ENCODE measurements around the gene TREH. TPM values are rescaled to one million over a fixed set of nuclear protein-coding genes. Genes with fewer than 3 reads are reported as not detected.

The TREH gene
- total RNA-seq, 1 donor from 2014 or later: not detected

DNA sequence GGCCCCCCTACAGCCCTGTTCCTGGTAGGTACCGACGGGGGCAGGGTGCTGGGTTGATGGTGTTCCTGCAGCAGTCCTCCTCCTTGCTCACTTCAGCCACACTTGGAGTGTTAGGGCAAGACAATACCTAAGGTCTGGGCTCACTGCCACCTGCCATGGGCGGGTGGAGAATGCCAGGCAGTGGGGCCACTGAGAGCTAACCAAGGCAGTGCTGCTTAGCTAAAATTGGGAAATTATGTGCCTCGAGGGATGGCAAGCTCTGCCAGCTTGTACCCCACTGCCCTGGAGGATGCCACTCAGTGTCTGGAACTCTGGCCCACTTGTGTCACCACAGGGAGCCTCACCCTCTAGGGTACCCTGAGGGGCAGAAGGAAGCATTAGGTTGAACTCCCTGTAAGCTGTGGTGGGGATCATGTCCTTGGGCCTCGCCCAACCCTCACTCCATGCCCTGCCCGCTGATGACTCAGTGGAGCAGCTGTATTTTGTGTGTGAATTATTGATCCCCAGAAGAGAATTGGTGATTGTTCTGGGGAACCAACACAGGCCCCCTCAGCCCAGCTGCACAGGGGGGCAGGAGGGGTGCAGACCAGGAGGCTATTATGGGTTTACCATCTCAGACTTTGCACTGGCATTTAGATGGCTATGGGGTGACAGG lies 54.3 kb downstream of the TREH start:
- Mint-ChIP-seq H3K9me3 (no peaks in the 10 kb centered on the region), H3K4me3 (ENCODE audit: low read depth) (no peak overlapping the region), H3K4me1 (ENCODE audit: low read depth) (peaks cover 3% of the 10 kb centered on the region), H3K27me3 (ENCODE audit: low read depth) (peaks cover 9% of the 10 kb centered on the region), H3K36me3 (ENCODE audit: low read depth) (no peaks in the 10 kb centered on the region), H3K27ac (no peak overlapping the region)
- DNase-seq (ENCODE audit: low spot score): no peak
- intact Hi-C loops (cut with micrococcal nuclease): no loop called here

DNA sequence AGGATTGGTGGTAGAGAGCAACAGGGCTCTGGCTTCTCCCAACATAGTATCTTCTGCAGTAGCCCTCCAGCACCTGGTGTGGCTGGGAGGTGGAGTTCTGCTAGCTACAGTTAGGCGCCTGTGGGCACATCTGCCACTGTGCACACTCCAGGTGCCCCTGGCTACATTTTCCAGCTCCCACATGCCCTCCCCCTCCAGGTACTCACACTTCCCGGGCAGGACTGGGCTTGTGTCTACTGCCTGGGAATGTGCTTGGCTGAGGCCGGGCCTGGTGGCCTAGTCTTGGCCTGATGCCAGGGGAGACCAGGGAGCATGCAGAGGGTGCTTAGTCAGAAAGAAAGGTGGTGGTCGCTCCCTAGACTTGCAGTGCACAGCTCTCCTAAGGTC lies 56.2 kb downstream of the TREH start:
- Mint-ChIP-seq H3K27ac (no peak overlapping the region), H3K4me1 (ENCODE audit: low read depth) (peaks cover 8% of the 10 kb centered on the region), H3K4me3 (ENCODE audit: low read depth) (no peak overlapping the region), H3K36me3 (ENCODE audit: low read depth) (no peaks in the 10 kb centered on the region), H3K27me3 (ENCODE audit: low read depth) (peaks cover 12% of the 10 kb centered on the region), H3K9me3 (no peaks in the 10 kb centered on the region)
- no peak for DNase-seq (ENCODE audit: low spot score)
- intact Hi-C loops (cut with micrococcal nuclease): no loop called here

DNA sequence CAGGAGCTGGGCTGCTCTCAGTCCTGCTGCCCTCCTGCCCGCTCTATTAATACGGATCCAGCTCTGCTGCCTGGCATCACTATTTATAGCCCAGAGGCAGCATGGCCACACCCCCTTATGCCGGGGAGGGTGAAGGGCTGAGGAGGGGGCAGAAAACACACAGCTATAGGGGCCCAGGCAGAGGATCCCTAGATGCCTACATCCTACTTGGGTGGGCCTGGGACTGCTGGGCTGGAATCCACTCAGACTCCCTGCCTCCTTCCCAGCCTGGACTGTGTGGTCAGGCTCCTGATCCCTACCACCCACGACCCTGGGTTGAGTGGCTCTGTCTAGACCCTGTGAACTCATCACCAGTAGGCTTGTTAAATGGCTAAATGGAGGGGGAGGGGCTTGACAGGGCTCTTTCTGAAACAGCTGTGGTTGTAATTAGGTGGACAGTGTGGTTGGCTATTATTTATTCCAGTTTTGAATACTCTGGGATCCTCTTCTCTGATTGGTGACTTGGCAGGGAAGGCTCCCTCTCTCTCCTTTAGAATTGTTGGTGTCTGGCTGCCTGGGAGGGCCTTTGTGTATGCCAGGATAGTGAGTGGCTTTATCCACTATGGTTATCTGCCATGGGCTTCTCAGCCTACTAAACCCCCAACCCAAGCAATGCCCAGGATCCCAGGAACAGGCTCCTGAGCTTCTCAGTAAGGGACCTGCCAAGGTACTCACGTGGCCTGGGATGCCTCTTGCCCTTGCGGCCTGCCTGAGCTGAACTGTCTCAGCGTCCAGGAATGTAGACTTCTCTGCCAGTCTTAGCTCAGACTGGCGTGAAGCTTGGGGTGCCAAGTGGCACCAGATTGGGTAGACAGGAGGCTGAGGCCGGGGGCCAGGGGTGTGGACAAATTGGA lies 56.8 kb downstream of the TREH start:
- no peak for DNase-seq (ENCODE audit: low spot score)
- intact Hi-C loops (cut with micrococcal nuclease): no loop called here
- Mint-ChIP-seq H3K27ac (no peak overlapping the region), H3K36me3 (ENCODE audit: low read depth) (no peaks in the 10 kb centered on the region), H3K4me3 (ENCODE audit: low read depth) (no peak overlapping the region), H3K27me3 (ENCODE audit: low read depth) (peaks cover 12% of the 10 kb centered on the region), H3K9me3 (no peaks in the 10 kb centered on the region), H3K4me1 (ENCODE audit: low read depth) (peaks cover 8% of the 10 kb centered on the region)

- intact Hi-C loops (cut with micrococcal nuclease): no loop called here
- DNase-seq (ENCODE audit: low spot score): no peak
- Mint-ChIP-seq H3K4me3 (ENCODE audit: low read depth) (no peak overlapping the region), H3K4me1 (ENCODE audit: low read depth) (peaks cover 8% of the 10 kb centered on the region), H3K27ac (no peak overlapping the region), H3K9me3 (no peaks in the 10 kb centered on the region), H3K27me3 (ENCODE audit: low read depth) (peaks cover 12% of the 10 kb centered on the region), H3K36me3 (ENCODE audit: low read depth) (no peaks in the 10 kb centered on the region)
Measured at GRCh38 chr11:118621784-118622375, 57.6 kb downstream of the TREH start.

- H3K4me1 Mint-ChIP-seq (ENCODE audit: low read depth): peaks cover 8% of the 10 kb centered on the region
- no peak for DNase-seq (ENCODE audit: low spot score)
Measured at GRCh38 chr11:118621071-118621783, 58.2 kb downstream of the TREH start.

GRCh38 chr11:118620529-118621070 lies 58.9 kb downstream of the TREH start:
- Mint-ChIP-seq H3K36me3 (ENCODE audit: low read depth) (no peaks in the 10 kb centered on the region), H3K9me3 (no peaks in the 10 kb centered on the region), H3K27me3 (ENCODE audit: low read depth) (peaks cover 12% of the 10 kb centered on the region), H3K4me1 (ENCODE audit: low read depth) (peaks cover 8% of the 10 kb centered on the region), H3K27ac (no peak overlapping the region), H3K4me3 (ENCODE audit: low read depth) (peak overlapping the region; percentile 63)
- DNase-seq (ENCODE audit: low spot score): no peak
- intact Hi-C loops (cut with micrococcal nuclease): no loop called here

More at GRCh38 chr11:118621071-118621783, 58.2 kb downstream of the TREH start:
- intact Hi-C loops (cut with micrococcal nuclease): no loop called here
- Mint-ChIP-seq H3K9me3 (no peaks in the 10 kb centered on the region), H3K27me3 (ENCODE audit: low read depth) (peaks cover 12% of the 10 kb centered on the region), H3K36me3 (ENCODE audit: low read depth) (no peaks in the 10 kb centered on the region), H3K27ac (no peak overlapping the region), H3K4me3 (ENCODE audit: low read depth) (peak overlapping the region; percentile 63)

- Mint-ChIP-seq H3K4me3 (ENCODE audit: low read depth) (no peak overlapping the region), H3K36me3 (ENCODE audit: low read depth) (no peaks in the 10 kb centered on the region), H3K27ac (no peak overlapping the region), H3K4me1 (ENCODE audit: low read depth) (peaks cover 8% of the 10 kb centered on the region), H3K27me3 (ENCODE audit: low read depth) (peaks cover 12% of the 10 kb centered on the region), H3K9me3 (no peaks in the 10 kb centered on the region)
- no peak for DNase-seq (ENCODE audit: low spot score)
- intact Hi-C loops (cut with micrococcal nuclease): no loop called here
Measured at GRCh38 chr11:118619444-118620197, 59.8 kb downstream of the TREH start.

DNA sequence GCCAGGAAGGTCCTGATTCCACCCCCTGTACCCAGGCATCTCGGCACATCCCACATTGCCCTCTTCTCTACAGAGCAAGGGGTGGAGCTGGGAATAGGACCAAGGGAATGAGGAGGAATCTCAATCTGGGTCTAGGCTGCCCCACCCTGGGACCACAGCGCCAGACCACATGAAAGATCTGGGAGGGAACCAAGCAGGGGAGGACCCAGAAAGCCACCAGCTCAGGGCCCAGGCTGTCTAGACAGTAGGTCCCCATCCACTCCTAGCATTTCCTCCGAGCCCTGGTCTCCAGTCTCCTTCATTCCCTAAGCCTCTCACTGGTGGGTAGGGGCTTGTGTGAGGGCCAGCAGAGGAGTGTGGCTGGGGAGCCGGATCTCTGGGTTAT lies 60.5 kb downstream of the TREH start:
- no peaks in the 10 kb centered on the region for H3K36me3 Mint-ChIP-seq (ENCODE audit: low read depth)
- no peak for DNase-seq (ENCODE audit: low spot score)
- H3K9me3 Mint-ChIP-seq: no peaks in the 10 kb centered on the region
- peaks cover 12% of the 10 kb centered on the region for H3K27me3 Mint-ChIP-seq (ENCODE audit: low read depth)
- no peak overlapping the region for H3K27ac Mint-ChIP-seq
- H3K4me3 Mint-ChIP-seq (ENCODE audit: low read depth): no peak overlapping the region
- intact Hi-C loops (cut with micrococcal nuclease): no loop called here
- H3K4me1 Mint-ChIP-seq (ENCODE audit: low read depth): peaks cover 8% of the 10 kb centered on the region

DNA sequence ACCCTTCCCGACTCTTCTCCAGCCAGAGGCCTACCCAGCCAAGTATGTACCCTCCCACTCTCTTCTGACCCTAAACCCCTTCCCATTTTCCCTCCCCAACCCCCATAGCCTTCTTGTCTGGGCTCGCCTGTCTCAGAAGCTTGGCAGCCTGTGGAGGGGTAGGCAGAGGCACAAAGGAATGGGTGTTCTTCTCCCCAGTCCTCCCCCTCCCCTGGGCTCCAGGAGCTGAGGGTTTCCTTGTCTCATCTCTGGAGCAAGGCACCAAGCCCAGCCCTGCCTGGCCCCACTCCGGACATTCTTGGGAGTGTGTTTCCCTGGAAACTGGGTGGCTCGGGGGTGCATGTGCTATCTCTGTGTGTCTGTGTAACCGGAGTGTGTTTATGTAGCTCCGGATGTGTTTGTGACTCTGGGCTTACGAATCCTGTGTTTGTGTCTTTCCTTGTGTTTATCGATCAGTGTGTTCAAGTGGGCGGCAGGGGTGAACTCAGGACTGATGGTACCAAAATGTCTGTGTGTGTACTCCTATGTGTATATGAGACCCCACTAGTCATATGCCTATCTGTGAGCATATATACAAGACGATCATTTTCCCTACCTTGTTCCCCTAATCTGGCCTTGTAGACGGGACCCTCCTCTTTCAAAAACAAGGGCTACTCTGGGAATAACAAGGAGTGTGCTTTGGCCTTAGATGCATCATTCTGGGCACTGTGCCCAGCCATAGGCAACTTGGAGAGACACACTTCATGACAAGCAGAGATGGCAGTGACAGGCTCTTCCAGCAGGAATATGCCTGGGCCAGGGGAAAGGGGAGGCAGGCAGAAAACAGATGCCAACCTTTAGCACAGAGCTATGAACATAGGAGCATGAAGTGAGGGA lies 61.1 kb downstream of the TREH start:
- H3K27me3 Mint-ChIP-seq (ENCODE audit: low read depth): peaks cover 12% of the 10 kb centered on the region
- H3K4me3 Mint-ChIP-seq (ENCODE audit: low read depth): no peak overlapping the region
- no peak for DNase-seq (ENCODE audit: low spot score)
- peaks cover 8% of the 10 kb centered on the region for H3K4me1 Mint-ChIP-seq (ENCODE audit: low read depth)
- no peaks in the 10 kb centered on the region for H3K36me3 Mint-ChIP-seq (ENCODE audit: low read depth)
- intact Hi-C loops (cut with micrococcal nuclease): no loop called here
- no peaks in the 10 kb centered on the region for H3K9me3 Mint-ChIP-seq
- H3K27ac Mint-ChIP-seq: no peak overlapping the region

DNA sequence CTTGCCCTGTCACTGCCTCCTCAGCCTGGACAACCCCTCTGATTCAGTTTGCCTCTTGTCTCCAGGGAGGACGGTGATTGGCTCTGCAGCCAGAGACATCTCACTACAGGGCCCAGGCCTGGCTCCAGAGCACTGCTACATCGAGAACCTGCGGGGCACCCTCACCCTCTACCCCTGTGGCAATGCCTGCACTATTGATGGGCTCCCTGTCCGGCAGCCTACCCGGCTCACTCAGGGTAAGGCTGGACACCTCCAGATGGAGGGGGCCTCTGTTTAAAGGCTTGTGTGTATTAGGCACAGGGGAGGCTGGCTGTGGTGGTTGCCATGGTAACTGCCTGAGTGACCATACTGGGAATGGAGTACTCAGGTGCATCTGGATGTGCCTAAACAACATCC lies 63.5 kb downstream of the TREH start:
- Mint-ChIP-seq H3K9me3 (no peaks in the 10 kb centered on the region), H3K27ac (no peak overlapping the region), H3K27me3 (ENCODE audit: low read depth) (peaks cover 15% of the 10 kb centered on the region), H3K36me3 (ENCODE audit: low read depth) (no peaks in the 10 kb centered on the region), H3K4me3 (ENCODE audit: low read depth) (no peak overlapping the region), H3K4me1 (ENCODE audit: low read depth) (peaks cover 10% of the 10 kb centered on the region)
- no peak for DNase-seq (ENCODE audit: low spot score)
- intact Hi-C loops (cut with micrococcal nuclease): no loop called here

- H3K27me3 Mint-ChIP-seq (ENCODE audit: low read depth): peaks cover 12% of the 10 kb centered on the region
- H3K4me1 Mint-ChIP-seq (ENCODE audit: low read depth): peaks cover 8% of the 10 kb centered on the region
- H3K4me3 Mint-ChIP-seq (ENCODE audit: low read depth): no peak overlapping the region
- no peaks in the 10 kb centered on the region for H3K9me3 Mint-ChIP-seq
- intact Hi-C loops (cut with micrococcal nuclease): no loop called here
- DNase-seq (ENCODE audit: low spot score): no peak
- no peak overlapping the region for H3K27ac Mint-ChIP-seq
- H3K36me3 Mint-ChIP-seq (ENCODE audit: low read depth): no peaks in the 10 kb centered on the region
Measured at GRCh38 chr11:118615282-118615975, 64.0 kb downstream of the TREH start.

All from activated T-helper 2 cell treated with anti-CD3 and anti-CD28 coated beads, Interferon-gamma antibody, Interleukin-2, Interleukin-4, amounts not matched to agents 10 μg/mL and 5 μg/mL and 100 μg/mL, durations not matched to agents 14 hours and 24 hours and 36 hours (primary cell).